ENCODE data around the gene SLC25A39.
"Not testable (repeated sequence)": the region's sequence is repeated elsewhere in the genome, so short reads cannot be mapped to it uniquely, and the experiment has no call there.

Gene SLC25A39

GRCh38 chr17:44324571-44325275 lies at the start of gene SLC25A39:
SLC25A39 (minus strand) TSS chr17:44324823; CDS start chr17:44323562, 1,261 bp downstream.
- peak within 1 kb of the TSS; percentile 90 for H3K4me3 ChIP-seq (replicated peaks; ENCODE audit: low read depth, low read length)
- no peak for TF ChIP-seq CTCF (IDR thresholded peaks at IDR 0.05; ENCODE audit: insufficient read depth, low read length, poor library complexity, severe bottlenecking)

GRCh38 chr17:44372036-44372435 lies 47.4 kb upstream of the SLC25A39 start:
- Histone ChIP-seq H3K36me3 (ENCODE audit: control insufficient read depth, insufficient read depth, low read length) (no peaks in the 10 kb centered on the region), H3K27me3 (replicated peaks; ENCODE audit: control insufficient read depth, insufficient read depth, low read length) (no peaks in the 10 kb centered on the region), H3K4me3 (replicated peaks; ENCODE audit: low read depth, low read length) (no peak overlapping the region)
- no peak for TF ChIP-seq CTCF (IDR thresholded peaks at IDR 0.05; ENCODE audit: insufficient read depth, low read length, poor library complexity, severe bottlenecking)
- DNase-seq (ENCODE audit: extremely low read depth, insufficient read length) = no peak

More at GRCh38 chr17:44324571-44325275, at the start of gene SLC25A39:
- peak; percentile 98 for DNase-seq (ENCODE audit: extremely low read depth, insufficient read length)
- Histone ChIP-seq H3K27me3 (replicated peaks; ENCODE audit: control insufficient read depth, insufficient read depth, low read length) (no peaks in the 10 kb centered on the region), H3K36me3 (ENCODE audit: control insufficient read depth, insufficient read depth, low read length) (peaks cover 25% of the 10 kb centered on the region)

- DNase-seq (ENCODE audit: extremely low read depth, insufficient read length); H3K4me3 ChIP-seq (replicated peaks; ENCODE audit: low read depth, low read length); H3K36me3 ChIP-seq (ENCODE audit: control insufficient read depth, insufficient read depth, low read length); H3K27me3 ChIP-seq (replicated peaks; ENCODE audit: control insufficient read depth, insufficient read depth, low read length): not testable (repeated sequence)
Measured at GRCh38 chr17:44369414-44370023, 44.9 kb upstream of the SLC25A39 start.

GRCh38 chr17:44368391-44369243 lies 44.0 kb upstream of the SLC25A39 start:
- not testable (repeated sequence) for H3K27me3 ChIP-seq (replicated peaks; ENCODE audit: control insufficient read depth, insufficient read depth, low read length); DNase-seq (ENCODE audit: extremely low read depth, insufficient read length); H3K4me3 ChIP-seq (replicated peaks; ENCODE audit: low read depth, low read length); H3K36me3 ChIP-seq (ENCODE audit: control insufficient read depth, insufficient read depth, low read length)

- no peak for TF ChIP-seq CTCF (IDR thresholded peaks at IDR 0.05; ENCODE audit: insufficient read depth, low read length, poor library complexity, severe bottlenecking)
- Histone ChIP-seq H3K27me3 (replicated peaks; ENCODE audit: control insufficient read depth, insufficient read depth, low read length) (no peaks in the 10 kb centered on the region), H3K4me3 (replicated peaks; ENCODE audit: low read depth, low read length) (no peak overlapping the region), H3K36me3 (ENCODE audit: control insufficient read depth, insufficient read depth, low read length) (no peaks in the 10 kb centered on the region)
- DNase-seq (ENCODE audit: extremely low read depth, insufficient read length) = no peak
Measured at GRCh38 chr17:44367231-44367979, 42.8 kb upstream of the SLC25A39 start.

- DNase-seq (ENCODE audit: extremely low read depth, insufficient read length); H3K27me3 ChIP-seq (replicated peaks; ENCODE audit: control insufficient read depth, insufficient read depth, low read length); H3K4me3 ChIP-seq (replicated peaks; ENCODE audit: low read depth, low read length); H3K36me3 ChIP-seq (ENCODE audit: control insufficient read depth, insufficient read depth, low read length): not testable (repeated sequence)
Measured at GRCh38 chr17:44365051-44365450, 40.4 kb upstream of the SLC25A39 start.
